Hematopoietic multipotent progenitor cell treated with erythropoietin and hydrocortisone succinate and interleukin-3 and kit ligand, for 4 days (in vitro differentiated cells): ENCODE results near the gene SLC9A2.

ENCODE experiments used
- DNase-seq: peaks from one replicate; pipeline ENCODE4 v3.0.0-alpha.2; 2015

Gene SLC9A2

DNA sequence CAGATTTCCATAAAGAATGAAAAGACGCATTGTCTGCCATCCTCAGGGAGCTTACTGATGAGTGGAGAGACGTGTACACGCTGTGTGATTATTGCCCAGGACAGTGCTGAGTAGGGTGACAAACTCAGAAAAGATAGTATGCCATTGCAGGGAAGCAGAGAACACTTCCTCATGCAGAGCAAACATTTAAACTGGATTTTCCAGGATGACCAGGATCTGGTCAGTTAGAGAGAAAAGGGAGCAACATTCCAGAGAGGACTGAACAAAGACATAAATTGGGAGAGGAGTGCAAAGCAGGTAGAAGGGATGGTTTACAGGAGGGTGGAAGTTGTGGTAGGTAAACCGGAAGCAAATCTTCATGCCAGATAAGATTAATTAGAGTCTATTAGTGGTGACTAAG, 2.3 kb downstream of the SLC9A2 start:
- no peak for DNase-seq

DNA sequence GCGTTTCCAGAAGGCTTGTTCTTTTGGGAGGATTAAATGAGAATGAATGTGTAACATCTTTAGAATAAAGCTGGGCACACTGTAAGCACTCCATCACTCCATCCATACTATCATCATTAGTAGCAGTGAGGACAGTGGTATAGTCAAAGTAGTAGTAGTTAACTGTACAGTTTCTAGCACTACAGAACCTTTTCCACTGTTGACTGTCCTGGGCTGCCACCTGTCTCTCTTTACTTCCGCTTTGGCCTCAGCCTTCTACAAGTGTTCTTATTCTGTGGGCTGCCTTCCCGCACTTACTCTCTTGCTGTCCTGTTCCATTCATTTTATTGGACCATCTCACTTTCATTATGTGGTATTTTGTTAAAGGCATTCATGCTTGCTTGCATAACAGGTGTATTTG, 3.3 kb downstream of the SLC9A2 start:
- no peak for DNase-seq

DNA sequence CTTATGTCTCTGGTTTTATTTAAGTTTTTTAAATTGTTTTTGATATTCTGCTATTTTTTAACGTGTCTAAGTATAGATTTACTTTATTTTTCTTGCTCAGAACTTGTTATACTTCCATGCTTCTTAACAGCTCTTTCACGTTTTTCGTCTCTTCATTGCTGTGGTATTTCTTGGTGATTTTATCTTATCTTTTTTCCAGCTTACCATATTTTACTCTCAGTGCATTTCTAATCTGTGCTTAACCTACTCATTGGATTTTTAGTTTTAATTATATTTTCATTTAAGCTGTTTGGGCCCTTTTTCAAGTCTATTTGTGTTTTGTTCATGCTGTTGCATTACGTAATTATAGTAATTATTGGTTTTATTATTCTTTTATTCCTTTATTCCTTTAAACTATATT, 11.1 kb downstream of the SLC9A2 start:
- peak; percentile 25 for DNase-seq

DNA sequence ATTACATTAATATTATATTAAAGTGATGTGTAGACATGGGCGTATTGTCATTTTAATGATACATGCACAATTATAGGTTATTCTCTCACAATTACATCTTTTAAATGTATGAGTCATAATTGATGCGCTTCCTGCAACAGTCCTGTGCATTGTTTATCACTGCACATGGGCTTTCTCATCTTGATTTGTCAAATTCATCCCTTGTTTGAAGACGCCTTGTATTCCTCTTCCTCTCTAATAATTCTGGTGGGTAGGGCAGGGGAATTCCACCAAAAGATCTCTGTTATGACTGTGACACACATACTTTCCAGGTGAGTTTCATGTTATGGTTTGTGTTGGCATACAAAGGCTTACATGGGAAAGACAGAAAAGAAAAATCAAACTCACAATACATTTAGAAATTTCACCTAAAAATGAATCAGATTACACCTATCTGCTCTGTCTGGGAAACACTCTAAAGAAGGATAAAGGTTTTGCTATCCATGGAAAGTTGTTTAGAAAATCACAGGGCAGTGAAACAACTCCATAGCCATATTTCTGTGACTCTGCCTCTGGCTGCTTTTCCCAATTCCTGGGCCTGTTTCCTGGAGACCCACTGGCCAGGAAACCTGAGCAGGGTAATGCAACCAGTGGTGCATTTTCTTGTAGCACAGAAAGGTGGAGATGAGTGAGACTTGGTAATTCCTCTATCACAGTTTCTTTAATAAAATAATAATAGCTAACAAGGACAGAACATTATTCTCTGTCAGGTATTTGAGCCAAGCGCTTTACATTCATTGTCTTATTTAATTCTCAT, 13.2 kb downstream of the SLC9A2 start:
- no peak for DNase-seq

DNA sequence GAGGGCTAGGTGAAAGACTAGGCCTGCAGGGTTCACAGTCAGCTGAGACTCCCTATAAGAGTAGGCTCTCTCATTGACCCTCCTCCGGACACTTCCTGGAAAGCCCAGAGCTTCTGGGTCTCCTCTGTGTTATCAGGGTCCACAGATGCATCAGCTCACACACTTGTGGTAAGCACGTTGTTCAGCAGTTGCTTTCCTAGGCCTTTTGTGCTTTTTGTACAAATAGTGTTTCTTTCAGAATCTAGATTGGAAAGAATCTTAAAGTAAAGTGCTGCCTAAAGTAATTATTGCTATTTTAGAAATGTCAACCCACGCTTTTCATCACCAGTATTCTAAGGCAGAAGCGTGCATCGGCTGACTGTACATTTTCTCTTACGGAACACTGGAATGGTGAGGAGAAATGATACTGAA, 15.5 kb downstream of the SLC9A2 start:
- peak; percentile 91 for DNase-seq

DNA sequence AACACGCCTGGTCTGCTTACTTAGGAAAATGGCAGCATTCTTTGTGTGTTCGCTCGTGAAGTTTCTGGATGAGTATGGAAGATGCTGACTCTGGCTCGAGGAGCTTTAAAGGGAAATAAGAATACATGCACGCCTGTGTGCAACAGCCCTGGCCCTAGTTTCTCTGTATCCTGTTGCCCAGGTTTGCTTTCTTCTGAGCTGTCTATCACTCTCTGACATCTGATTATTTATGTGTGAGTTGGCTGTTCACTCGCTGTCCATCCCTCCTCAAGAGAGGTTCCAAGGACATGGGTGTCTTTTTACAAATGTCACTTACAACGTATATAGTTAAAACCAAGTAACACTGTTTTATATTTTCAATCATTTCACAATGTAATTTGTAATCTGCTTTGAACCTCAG, 16.0 kb downstream of the SLC9A2 start:
- DNase-seq = peak; percentile 9

DNA sequence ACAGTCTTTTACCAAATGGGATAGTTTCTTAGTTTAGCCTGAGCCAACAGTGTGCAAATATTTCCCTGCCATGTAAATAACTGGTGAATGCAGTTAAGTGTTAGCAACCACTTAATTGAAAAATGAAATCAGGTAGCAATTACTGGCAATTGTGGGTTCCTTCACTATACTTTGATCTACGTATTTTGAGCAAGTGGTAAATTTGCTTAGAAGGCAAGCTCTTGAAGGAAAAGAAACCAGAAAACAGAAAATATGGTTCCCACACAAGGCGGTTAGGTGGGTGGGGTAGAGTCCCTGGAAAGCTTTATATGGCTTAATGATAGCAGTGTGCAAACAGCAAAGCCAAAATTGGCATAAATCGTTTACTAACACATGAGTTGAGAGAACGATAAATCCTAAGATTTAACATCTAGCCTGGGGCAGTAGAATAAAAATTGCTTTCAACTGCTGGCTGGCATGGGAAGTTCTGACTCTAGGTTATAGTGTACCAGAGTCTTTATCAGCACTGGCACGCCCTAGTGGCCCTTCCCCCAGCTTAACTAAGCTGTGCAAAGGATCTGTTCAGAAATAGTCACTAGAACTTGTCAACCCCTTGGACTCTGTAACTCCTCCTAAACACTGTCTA, 17.0 kb downstream of the SLC9A2 start:
- peak; percentile 79 for DNase-seq

DNA sequence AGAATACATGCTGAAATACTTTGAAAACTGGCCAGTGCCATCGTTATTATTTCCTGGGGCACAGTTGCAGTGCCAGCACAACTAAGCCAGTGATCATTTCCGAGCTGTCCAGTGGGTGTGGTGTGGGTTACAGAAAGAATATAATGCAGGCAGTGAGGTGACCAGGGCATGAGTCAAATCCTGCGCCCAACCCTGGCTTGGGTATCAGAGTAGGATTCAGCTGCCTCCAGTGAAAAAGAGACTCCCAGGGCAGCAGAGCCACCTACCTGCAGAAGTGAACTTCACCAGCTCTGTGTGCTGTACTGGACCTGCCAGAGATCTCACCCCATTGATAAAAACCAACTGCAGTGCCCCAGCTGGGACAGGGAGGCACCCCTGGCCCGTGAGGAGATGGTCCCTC, 18.0 kb downstream of the SLC9A2 start:
- no peak for DNase-seq

DNA sequence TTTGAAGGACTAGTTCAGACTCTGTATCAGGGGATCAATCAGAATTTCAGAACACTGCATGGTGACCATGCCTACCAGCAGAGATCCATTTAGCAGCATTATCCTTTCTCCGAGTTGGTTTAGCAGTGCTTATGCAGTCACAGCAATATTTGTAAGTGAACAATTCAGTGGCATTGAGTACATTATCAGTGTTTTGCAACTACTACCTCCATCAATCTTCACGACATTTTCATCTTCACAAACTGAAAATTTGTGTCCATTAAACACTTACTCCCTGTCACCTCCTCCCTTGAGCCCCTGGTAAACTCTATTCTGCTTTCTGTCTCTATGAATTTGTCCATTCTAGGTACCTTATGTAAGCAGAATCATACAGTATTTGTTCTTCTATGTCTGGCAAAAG, 20.1 kb downstream of the SLC9A2 start:
- no peak for DNase-seq

DNA sequence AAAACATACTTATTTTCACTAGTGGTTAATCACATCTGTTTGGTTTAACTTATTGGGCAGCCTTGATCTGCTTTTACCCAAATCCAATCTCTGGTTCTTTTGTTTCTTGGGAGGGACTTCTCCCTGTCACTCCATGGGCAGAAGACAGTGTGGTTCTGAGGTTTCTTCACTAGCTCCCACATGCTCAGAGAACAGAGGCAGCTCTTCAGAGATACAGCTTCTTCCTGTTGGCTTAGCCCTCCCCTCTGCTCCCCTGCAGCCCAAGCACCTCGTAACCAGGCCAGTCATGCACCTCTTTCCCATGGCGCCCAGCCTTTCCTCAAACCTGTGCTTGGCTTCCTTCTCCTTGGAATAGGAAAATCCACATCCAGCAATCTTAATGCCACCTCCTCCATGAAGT, 32.8 kb downstream of the SLC9A2 start:
- DNase-seq = peak; percentile 32

DNA sequence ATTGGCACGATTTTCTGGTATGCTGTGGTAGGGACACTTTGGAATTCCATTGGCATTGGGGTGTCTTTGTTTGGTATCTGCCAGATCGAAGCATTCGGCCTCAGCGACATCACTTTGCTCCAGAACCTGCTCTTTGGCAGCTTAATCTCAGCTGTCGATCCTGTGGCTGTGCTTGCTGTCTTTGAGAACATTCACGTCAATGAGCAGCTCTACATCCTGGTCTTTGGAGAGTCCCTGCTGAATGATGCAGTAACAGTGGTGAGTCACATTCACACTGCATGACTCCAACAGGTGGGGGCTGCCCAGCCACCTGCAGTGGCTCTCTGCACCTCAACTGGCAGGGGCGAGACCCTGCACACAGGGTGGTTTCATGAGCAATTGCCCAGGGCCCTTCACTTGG, 38.4 kb downstream of the SLC9A2 start:
- DNase-seq = no peak

DNA sequence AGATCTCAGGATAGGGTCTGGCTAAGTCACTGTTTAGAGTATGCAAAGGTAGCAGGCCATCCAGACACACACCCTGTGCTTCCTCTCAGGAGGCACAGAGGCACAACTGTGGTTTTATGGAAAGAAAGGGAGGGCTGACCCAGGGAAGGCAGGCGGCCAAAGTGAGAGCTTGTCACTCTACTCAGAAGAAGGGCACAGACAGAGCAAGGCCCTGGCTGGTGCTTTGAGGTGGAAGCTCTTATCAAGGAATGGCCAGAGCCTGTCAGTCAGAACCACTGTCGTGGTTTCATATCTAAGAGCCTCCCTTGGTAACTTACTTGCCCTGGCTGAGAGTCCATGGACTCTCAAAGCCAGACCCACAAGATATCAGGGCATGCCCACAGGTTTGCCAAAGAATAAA, 40.7 kb downstream of the SLC9A2 start:
- peak; percentile 91 for DNase-seq

DNA sequence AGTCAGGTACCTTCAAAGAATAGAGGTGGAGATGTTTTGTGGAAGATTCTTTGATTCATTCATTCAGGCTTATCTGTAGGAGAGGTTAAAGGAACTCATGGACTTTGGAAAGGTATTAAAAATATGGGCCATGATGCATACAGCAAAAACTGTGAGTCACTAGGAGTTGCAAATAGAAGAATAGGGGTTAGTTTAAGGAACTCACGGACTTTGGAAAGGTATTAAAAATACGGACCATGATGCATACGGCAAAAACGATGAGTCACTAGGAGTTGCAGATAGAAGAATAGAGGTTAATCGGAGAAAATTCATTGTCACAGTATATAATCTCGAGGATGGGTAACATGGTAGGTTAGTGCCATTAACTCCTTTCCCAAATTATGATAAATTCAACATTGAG, 41.2 kb downstream of the SLC9A2 start:
- no peak for DNase-seq

DNA sequence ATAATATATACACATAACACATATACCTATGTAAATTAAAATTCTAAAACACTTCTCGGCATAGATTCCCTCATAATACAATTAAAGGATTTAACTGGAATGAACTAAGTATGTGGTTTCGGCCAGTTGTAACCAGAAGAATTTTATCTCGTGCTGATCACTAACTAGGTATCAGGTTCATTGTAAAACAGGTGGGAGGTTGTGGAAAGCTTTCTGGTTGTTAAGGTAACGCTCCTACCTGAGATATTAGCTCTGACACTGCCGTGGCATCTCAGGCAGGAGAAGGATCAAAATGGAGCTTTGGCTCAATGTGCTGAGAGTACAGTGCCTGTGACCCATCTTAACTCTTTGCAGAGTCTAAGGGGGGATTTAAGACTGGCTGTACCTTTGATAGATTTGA, 42.5 kb downstream of the SLC9A2 start:
- no peak for DNase-seq

DNA sequence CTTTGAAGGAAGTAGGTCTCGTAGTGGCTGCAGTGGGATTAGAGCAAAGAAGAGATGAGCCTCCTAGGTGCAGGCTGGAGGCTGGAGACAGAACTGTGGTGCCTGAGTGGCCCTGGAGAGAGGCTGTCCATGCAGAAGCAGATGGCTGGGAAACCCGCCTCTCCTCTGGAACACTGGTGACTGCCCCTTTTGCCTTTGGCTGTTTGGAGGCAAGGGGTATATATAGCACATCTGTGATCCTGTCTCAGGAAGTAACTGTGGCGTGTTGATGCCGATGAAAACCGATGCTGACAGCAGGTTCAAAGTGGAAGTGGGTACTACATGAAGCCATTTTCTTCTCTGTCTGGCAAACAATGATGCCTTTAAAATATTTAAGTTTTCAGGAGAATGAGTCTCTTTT, 43.5 kb downstream of the SLC9A2 start:
- no peak for DNase-seq

DNA sequence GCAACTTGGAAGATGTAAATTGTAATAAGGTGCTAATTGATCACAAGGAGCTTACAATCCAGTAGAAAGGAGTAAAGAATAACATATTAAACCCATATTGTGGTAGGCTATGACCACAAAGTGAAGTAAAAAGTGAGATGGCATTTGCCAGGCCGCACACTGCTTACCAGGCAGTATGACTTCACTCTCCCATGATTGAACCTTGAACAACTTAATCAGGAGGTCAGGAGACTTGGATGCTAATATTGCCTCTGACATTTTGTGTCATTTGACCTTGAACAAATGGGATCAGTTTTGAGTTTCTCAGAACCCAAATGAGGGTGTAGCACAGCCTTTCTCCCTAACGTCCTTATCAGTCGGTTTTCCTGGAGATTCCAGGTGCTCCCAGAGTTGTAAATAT, 44.0 kb downstream of the SLC9A2 start:
- no peak for DNase-seq

DNA sequence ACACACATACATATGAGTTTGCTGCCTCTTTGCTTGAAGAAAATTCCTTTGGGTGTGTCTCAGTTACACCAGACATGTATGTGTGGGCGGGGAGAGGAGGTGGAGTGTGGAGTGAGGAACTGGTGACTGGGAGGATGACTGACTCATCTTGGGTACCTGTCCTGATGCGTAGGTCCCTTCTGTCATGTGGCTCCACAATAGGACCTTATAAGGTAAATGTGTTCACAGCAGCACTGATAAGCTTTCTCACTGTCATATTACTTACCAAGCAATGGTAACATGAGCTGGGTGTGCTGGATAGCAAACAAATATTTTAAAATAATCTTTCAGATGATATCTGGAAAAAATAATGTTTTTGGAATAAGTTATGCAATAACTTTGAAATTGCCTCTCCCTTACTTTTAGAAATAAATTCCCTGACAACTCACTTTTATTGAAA, 45.1 kb downstream of the SLC9A2 start:
- DNase-seq = peak; percentile 39

DNA sequence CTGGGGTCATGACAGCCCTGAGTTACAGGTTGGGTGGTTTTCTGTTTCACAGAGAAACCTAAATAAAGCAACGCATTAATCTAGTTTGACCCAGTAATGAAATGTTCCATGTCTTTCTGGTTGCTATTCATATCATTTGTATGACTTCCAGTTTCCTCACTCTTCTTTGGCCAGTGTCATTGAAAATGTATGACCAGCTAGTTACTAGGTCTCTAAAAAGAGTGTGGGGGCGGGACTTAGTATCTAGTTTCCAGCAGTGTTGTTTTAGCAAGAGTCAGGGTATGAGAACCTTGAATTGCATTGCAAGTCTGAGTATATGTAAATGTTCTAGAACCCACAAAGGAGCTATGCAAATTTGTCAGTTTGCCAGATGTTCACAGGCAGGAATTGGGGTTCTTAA, 47.7 kb downstream of the SLC9A2 start:
- no peak for DNase-seq

DNA sequence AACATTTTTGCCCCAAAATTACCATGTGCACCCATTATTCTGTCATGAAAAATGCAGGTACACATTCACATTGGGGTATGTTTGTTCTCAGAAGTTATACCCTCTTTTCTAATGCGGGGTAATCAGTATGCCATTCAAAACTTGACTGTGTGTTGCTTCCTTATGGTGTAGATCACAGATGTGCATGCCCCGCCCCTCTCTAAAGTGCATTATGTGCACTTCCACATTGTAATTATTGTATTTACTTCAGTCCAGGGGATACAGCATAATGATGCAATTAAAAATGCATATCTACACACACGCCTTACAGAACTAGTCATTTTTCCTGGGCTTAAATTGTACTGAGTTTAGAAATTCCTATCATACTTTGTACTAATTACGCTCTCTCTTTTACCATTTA, 48.8 kb downstream of the SLC9A2 start:
- DNase-seq = no peak

DNA sequence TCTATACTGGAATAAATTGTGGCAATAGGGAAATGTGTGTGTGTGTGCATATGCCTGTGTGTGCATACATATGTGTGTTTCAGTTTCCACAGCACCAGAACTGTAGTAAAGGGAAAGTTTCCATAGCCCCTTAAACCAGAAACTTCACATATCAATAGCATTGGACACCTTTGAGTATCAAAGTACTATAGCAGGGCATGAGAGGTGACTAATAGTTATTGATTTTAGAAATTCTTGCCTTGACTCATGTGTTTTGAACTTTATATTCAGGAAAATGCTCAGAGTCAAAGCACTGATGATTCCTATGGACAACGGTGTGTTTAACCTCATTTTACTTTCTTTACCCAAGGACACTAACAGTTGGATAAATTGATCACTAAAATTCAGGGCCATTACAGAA, 50.0 kb downstream of the SLC9A2 start:
- no peak for DNase-seq

DNA sequence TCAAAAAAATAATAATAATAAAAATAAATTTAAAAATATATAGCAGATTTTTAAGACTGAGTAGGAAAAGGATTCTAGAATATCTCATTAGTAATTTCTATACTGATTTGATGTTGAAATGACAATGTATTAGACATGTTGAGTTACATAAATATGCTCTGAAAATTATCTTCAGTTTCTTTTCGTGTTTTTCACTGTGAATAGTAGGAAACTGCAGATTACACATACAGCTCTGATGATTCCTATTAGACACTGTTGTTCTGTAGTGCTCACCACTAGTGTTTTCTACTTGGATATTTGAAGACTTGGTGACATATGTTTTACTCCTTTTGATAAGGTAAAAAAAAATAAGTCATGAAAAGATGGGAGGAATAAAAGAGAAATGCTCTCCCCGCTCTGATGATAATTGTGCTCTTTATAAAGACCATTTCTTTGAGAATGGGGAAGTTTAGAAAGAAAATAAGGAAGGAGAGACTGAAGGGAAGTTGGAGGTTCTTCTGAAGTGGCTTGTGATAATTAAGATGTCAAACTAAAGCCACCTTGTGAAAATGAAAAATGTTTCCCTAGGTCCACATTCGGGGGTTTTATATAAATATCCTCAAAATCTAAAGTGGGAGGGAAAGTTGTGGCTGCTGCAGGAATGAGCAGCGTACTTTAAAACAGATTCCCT, 52.9 kb downstream of the SLC9A2 start:
- peak; percentile 56 for DNase-seq

DNA sequence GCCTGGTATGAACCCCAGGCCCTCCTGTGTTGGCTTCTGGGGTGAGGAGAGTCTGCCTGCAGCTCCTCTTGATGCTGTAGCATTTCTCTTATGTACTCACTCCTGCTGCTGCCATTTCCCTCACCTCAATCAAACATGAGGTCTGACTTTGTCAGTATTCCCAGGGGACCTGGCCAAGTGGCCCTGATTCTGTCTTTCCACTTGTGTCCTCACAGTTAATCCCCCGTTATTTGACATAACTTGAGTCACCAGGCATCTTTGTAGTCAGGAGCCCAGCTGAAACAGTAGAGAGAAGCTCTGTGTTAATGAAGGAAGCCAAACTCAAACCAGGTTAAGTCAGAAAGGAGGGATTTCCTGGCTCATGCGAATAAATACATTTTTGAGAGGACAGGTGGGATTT, 55.0 kb downstream of the SLC9A2 start:
- no peak for DNase-seq

DNA sequence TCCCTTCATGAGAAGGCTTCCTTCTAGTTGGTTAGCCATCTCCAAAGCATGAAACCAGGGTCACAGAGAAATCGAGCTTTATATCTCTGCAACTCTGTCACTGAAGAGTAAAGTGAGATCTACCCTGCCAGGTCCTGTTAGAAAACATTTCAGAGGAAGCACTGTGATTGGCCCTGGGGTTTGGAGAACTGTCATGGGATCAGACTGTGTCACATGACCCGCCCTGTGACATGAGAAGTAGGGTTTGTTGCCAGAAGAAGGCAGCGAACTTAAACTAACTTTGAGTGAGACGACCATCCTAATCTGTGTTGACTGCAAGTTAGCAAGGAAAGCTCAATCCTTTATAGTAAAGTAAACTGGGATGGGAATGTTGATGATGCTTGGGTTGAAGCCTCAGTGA, 55.5 kb downstream of the SLC9A2 start:
- DNase-seq = no peak
